Stimulated activated CD8-positive, alpha-beta memory T cell treated with anti-CD3 and anti-CD28 coated beads, Interleukin-7, amount 100 ng/mL, for 1 hour (primary cell): ENCODE data around the gene CLEC18A.
"Not testable (repeated sequence)": the region's sequence is repeated elsewhere in the genome, so short reads cannot be mapped to it uniquely, and the experiment has no call there.

Source experiments
- DNase-seq, 2 donors: peaks; one replicate each; pipeline ENCODE4 v3.0.0-alpha.2; 2020; ENCODE audit warnings: low read depth in 2 of 2

Gene CLEC18A

GRCh38 chr16:69930117-69930776, 20.9 kb upstream of the CLEC18A start:
- DNase-seq = no peak

GRCh38 chr16:69931631-69932030, 19.5 kb upstream of the CLEC18A start:
- no peak for DNase-seq

- DNase-seq = no peak
These were observed 18.9 kb upstream of the CLEC18A start for GRCh38 chr16:69932228-69932627.

GRCh38 chr16:69932691-69933392, 18.3 kb upstream of the CLEC18A start:
- no peak for DNase-seq

GRCh38 chr16:69934044-69934443, 17.1 kb upstream of the CLEC18A start:
- no peak for DNase-seq

GRCh38 chr16:69934751-69935150, 16.4 kb upstream of the CLEC18A start:
- no peak for DNase-seq

GRCh38 chr16:69935278-69935711, 15.8 kb upstream of the CLEC18A start:
- DNase-seq = no peak

GRCh38 chr16:69935740-69936139, 15.4 kb upstream of the CLEC18A start:
- DNase-seq = no peak

GRCh38 chr16:69936252-69936651, 14.9 kb upstream of the CLEC18A start:
- DNase-seq = no peak

- DNase-seq = no peak
These were observed 14.4 kb upstream of the CLEC18A start for GRCh38 chr16:69936751-69937211.

GRCh38 chr16:69937465-69937951, 13.6 kb upstream of the CLEC18A start:
- DNase-seq = no peak

GRCh38 chr16:69938981-69939820, 11.9 kb upstream of the CLEC18A start:
- DNase-seq = no peak

- DNase-seq = no peak
These were observed 11.1 kb upstream of the CLEC18A start for GRCh38 chr16:69939821-69940585.

GRCh38 chr16:69940676-69941075, 10.5 kb upstream of the CLEC18A start:
- DNase-seq = no peak

- no peak for DNase-seq
These were observed 9.7 kb upstream of the CLEC18A start for GRCh38 chr16:69941251-69942098.

- no peak for DNase-seq
These were observed 9.0 kb upstream of the CLEC18A start for GRCh38 chr16:69942099-69942491.

GRCh38 chr16:69942627-69943170, 8.4 kb upstream of the CLEC18A start:
- no peak for DNase-seq

GRCh38 chr16:69943241-69944036, 7.7 kb upstream of the CLEC18A start:
- not testable (repeated sequence) for DNase-seq

- DNase-seq = not testable (repeated sequence)
These were observed 723 bp upstream of the CLEC18A start for GRCh38 chr16:69950411-69950810.
